AG04450 (cell line): ENCODE data around the gene HINT3. TPM values are rescaled to one million over a fixed set of nuclear protein-coding genes. Genes with fewer than 3 reads are reported as not detected.
A peak's percentile ranks its signal among the peaks of the same experiment; 100 is the strongest.

Source experiments
- CTCF ChIA-PET: fragments of 300-600, 350-600 bp; formaldehyde crosslinking; extraction: SDS; loops from one replicate; lab custom pipeline; 2022; ENCODE audit warnings: antibody characterized with exemption, inconsistent platforms; lab: Charles Lee
- POLR2A ChIA-PET: fragments of 350-600 bp; formaldehyde crosslinking; extraction: SDS; loops from one replicate; lab custom pipeline; 2021; ENCODE audit warnings: antibody characterized with exemption, inconsistent platforms; lab: Yijun Ruan, JAX
- DNase-seq: peaks from one replicate; pipeline ENCODE4 v3.0.0-alpha.2; 2011; ENCODE audit warnings: low read depth, low spot score
- H3K27ac ChIP-seq: one replicate; pipeline ENCODE4 v1.5.1; 2012; ENCODE audit warnings: low read depth, low read length, control low read depth
- H3K27me3 ChIP-seq: one replicate; pipeline ENCODE4 v1.6.0; 2012; ENCODE audit warnings: low read length; ENCODE audit not compliant: control insufficient read depth, insufficient read depth
- H3K4me3 ChIP-seq: 2 replicates; pipeline ENCODE4 v1.5.1; 2011; ENCODE audit warnings: mild to moderate bottlenecking, low read depth, low read length, control low read depth
- H3K9me3 ChIP-seq: 2 replicates; pipeline ENCODE4 v1.5.1; 2012; ENCODE audit warnings: low read length; ENCODE audit not compliant: control insufficient read depth, insufficient read depth
- polyA plus RNA-seq: library from polyadenylated mRNA; depleted of rRNA; stranded (reverse); fragments of >200 nt; gene quantifications from 2 replicates; pipeline ENCODE4 v1.2.3, GENCODE V29; 2011
- TF ChIP-seq, protein P1 (sequence below): IDR thresholded peaks from 2 replicates; pipeline ENCODE4 v1.5.1; 2011; ENCODE audit warnings: low read depth, low read length, control low read depth, inconsistent platforms

The HINT3 gene
- polyA plus RNA-seq, 1 experiment = 4.0 TPM

DNA sequence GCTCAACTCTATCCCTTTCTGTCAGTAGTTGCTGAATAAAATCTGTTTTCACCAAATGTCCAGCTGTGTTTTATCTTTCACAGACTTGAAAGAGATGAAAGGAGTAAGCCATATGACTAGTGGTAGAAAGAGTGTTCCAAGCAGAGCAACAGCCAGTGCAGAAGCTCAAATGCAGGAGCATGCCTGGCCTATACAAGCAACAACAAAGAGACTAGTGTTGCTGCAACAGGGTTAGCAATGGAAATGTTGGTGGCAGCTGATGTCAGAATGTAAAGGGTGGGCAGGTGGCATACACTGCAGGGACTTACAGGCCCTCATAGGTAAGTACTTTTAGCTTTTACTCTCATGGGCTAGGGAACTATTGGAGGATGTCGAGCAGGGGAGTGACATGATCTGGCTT, 5.2 kb upstream of the HINT3 start:
- Histone ChIP-seq H3K27ac (no peak overlapping the region), H3K27me3 (no peaks in the 10 kb centered on the region), H3K4me3 (no peak overlapping the region), H3K9me3 (peaks cover 4% of the 10 kb centered on the region; the same call in 1 of the 2 replicates)
- no peak for DNase-seq
- ChIA-PET POLR2A (no interaction called here), CTCF (interaction anchor here (0.6 to 11.8 kb wide), 8 partner anchors 22 to 641 kb away, joined by 3 to 196 read pairs (median 4); partner anchors contain the start of gene NCOA7)
- TF ChIP-seq, protein P1, sequence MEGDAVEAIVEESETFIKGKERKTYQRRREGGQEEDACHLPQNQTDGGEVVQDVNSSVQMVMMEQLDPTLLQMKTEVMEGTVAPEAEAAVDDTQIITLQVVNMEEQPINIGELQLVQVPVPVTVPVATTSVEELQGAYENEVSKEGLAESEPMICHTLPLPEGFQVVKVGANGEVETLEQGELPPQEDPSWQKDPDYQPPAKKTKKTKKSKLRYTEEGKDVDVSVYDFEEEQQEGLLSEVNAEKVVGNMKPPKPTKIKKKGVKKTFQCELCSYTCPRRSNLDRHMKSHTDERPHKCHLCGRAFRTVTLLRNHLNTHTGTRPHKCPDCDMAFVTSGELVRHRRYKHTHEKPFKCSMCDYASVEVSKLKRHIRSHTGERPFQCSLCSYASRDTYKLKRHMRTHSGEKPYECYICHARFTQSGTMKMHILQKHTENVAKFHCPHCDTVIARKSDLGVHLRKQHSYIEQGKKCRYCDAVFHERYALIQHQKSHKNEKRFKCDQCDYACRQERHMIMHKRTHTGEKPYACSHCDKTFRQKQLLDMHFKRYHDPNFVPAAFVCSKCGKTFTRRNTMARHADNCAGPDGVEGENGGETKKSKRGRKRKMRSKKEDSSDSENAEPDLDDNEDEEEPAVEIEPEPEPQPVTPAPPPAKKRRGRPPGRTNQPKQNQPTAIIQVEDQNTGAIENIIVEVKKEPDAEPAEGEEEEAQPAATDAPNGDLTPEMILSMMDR = no peak

DNA sequence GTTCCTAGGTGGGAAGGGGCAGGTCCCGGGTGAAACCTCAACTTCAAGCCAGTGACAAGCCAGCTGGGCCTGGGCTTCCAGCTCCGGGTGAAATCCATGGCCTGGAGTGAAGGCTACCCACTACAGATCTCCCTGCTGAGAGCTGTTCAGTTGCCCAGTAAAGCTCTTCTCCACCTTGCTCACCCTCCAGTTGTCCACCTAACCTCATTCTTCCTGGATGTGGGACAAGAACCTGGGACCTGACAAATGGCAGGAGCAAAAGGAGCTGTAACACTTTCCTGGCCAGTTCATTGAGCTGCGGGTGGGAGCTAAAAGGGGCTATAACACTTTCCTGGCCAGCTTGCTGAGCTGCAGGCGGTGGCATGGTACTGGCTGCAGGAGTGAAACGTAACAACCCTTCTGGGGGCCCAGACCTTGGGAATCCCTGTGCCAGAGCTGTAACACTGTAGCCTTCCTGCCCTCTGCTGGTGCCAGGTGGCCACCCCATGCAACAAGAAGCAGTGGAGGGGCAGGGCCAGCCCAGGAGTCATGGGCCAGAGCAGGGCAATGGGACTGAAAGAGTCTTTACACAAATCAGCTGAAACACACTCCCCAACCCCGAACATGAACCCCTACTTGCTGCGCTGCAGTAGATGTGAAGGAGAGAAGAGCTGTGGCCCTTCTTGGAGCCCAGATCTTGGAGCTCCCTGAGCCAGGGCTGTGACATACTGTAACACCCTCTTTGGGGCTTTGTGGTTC, 3.6 kb upstream of the HINT3 start:
- no peaks in the 10 kb centered on the region for H3K27me3 ChIP-seq
- H3K27ac ChIP-seq = no peak overlapping the region
- peaks cover 8% of the 10 kb centered on the region; the same call in 1 of the 2 replicates for H3K9me3 ChIP-seq
- POLR2A ChIA-PET = no interaction called here
- DNase-seq = no peak
- no peak overlapping the region for H3K4me3 ChIP-seq
- CTCF ChIA-PET = interaction anchor here (0.5 to 11.8 kb wide), 10 partner anchors 9 to 791 kb away, joined by 3 to 196 read pairs (median 4); partner anchors contain the start of gene NCOA7
- TF ChIP-seq, protein P1 = peak; percentile 46

DNA sequence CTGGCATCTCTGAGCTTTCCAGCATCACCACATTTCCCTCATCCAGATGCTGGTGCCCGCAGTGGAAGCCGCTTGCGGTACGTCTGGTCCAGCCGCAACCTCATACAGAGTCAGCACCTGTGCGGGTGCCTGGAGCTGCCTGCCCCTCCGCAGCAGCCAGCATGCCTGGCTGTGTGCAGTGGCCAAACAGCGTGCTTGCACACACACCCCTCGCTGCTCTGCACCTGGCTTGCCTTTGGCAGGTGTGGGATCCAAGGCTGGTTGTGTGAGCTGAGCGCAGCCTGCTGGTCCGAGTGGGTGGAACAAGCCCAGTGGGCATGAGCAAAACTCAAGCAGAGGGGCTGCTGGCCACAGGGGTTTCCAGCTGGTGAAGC, 3.1 kb upstream of the HINT3 start:
- ChIA-PET CTCF (interaction anchor here (0.5 to 11.8 kb wide), 9 partner anchors 9 to 791 kb away, joined by 3 to 196 read pairs (median 5); partner anchors contain the start of gene NCOA7), POLR2A (no interaction called here)
- no peak overlapping the region for H3K27ac ChIP-seq
- no peaks in the 10 kb centered on the region for H3K27me3 ChIP-seq
- peaks cover 8% of the 10 kb centered on the region; the same call in 1 of the 2 replicates for H3K9me3 ChIP-seq
- no peak for DNase-seq
- TF ChIP-seq, protein P1 = no peak; the same call in 1 of the 2 replicates
- no peak overlapping the region for H3K4me3 ChIP-seq

DNA sequence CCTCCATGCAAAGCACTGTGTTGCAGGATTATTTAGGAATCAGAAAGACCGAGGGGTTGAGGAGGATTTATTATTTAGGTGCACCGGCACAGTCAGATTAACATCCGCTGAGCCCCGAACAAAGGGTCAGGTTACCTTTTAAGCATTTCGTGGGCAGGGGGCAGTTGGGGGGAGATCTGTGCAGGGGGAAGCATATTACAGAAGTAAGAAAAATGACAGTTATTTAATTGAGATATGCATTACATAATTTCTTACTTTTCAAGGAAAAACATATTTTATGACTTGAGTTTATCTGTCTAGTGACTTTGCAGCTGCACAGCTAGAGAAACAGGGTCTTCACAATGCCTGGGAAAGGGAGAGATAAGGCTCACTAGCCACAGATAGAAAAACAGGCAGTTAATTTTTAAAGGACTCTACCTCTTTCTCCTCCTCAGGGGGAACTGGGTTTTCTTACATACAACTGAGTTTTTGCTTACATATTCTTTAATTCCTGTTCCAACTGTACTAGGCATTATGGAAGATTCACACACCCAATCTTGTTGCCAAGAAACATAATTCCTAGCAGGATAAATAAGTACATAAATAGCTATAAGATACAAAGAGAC, 1.7 kb upstream of the HINT3 start:
- ChIA-PET CTCF (interaction anchor here (1.4 to 11.8 kb wide), 6 partner anchors 20 to 169 kb away, joined by 6 to 196 read pairs (median 22); partner anchors contain the start of gene NCOA7), POLR2A (no interaction called here)
- H3K27ac ChIP-seq = no peak overlapping the region
- TF ChIP-seq, protein P1 = no peak
- DNase-seq = no peak
- no peaks in the 10 kb centered on the region for H3K27me3 ChIP-seq
- H3K4me3 ChIP-seq = no peak overlapping the region
- H3K9me3 ChIP-seq = peaks cover 8% of the 10 kb centered on the region; the same call in 1 of the 2 replicates

DNA sequence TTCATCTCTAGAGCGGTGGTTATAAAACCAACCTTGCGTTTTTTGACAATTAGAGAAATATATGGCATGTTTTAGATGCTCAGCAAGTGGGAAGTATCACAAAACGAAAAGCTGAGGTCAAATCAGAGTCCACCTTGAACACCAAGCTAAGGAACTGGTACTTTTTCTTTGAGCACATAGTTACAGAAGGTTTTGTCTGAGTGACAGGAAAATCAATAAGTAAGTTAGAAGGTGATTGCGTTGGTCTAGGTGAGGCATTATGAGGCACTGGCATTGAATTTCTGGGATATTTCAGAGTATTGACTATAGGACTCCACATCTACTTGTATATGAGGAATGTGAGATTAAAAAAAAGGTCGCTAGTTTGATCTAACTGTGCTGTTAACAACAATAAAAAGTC, 597 bp upstream of the HINT3 start:
- Histone ChIP-seq H3K4me3 (no peak overlapping the region; the same call in 1 of the 2 replicates), H3K27ac (no peak overlapping the region), H3K9me3 (peaks cover 8% of the 10 kb centered on the region; the same call in 1 of the 2 replicates), H3K27me3 (no peaks in the 10 kb centered on the region)
- ChIA-PET CTCF (interaction anchor here (0.6 to 11.8 kb wide), 64 partner anchors 9 to 1085 kb away, joined by 3 to 196 read pairs (median 5); partner anchors contain the start of genes NCOA7 and TRMT11), POLR2A (interaction anchor here (0.6 to 1.5 kb wide), 7 partner anchors 10 to 175 kb away, joined by 3 to 9 read pairs (median 3); no protein-coding TSS in a partner anchor)
- TF ChIP-seq, protein P1 = no peak
- no peak for DNase-seq
